Mucosa of descending colon (tissue), 3 donors: ENCODE results near the gene CAPN8. TPM values are rescaled to one million over a fixed set of nuclear protein-coding genes. Genes with fewer than 3 reads are reported as not detected.

ENCODE experiments used
- ATAC-seq: fragments of 200-7000 bp; cut with Tn5 transposase; one replicate; pipeline ENCODE4 v1.9.1; 2020; ENCODE audit warnings: mild to moderate bottlenecking, moderate library complexity
- DNase-seq, 3 donors: peaks; one replicate each; pipeline ENCODE4 v3.0.0-alpha.2; 2020
- H3K36me3 ChIP-seq: fragments of 200-600 bp; one replicate; pipeline ENCODE4 v1.8.0; 2021; ENCODE audit warnings: low read depth, mild to moderate bottlenecking
- H3K4me1 ChIP-seq: fragments of 200-600 bp; one replicate; pipeline ENCODE4 v1.8.0; 2021; ENCODE audit warnings: low read depth, mild to moderate bottlenecking
- H3K4me3 ChIP-seq: fragments of 200-600 bp; one replicate; pipeline ENCODE4 v1.8.0; 2021; ENCODE audit warnings: mild to moderate bottlenecking
- H3K9me3 ChIP-seq: fragments of 200-600 bp; one replicate; pipeline ENCODE4 v1.8.0; 2021; ENCODE audit warnings: mild to moderate bottlenecking
- CTCF ChIP-seq: fragments of 200-600 bp; IDR thresholded peaks from one replicate; pipeline ENCODE4 v1.8.0; 2022; ENCODE audit warnings: antibody characterized with exemption, mild to moderate bottlenecking
- intact Hi-C, 2 donors: fragments of 100-400 bp; cut with DNase I in 1 of 2; cut with micrococcal nuclease in 1 of 2; formaldehyde crosslinking; loops; one replicate each; pipeline versions ENCODE4 v1.11.0 to v1.11.1; 2022; cut with DNase I, micrococcal nuclease
- total RNA-seq, 3 donors: library from RNA; stranded (reverse); fragmentation: NEBNext Ultra II Directional in 2 of 3; extraction: Animal tissue kit (Norgen Biotek cat#: 25700) in 2 of 3; gene quantifications; one replicate each; pipeline versions ENCODE4 v1.2.1 to v1.2.4, GENCODE V29; 2021 to 2023
- donor health status: DM: no; HTN: no; CAD: no; lungs with moderate emphysema.
- donor health status: DM: no; HTN: no; CAD: no.
- donor health status: DM: no; HTN: yes; CAD: no.

CAPN8 gene
- total RNA-seq, 3 donors from 2014 or later: 31.1 to 88.6 (median 59.0) TPM

GRCh38 chr1:223609977-223610376 lies 55.5 kb downstream of the CAPN8 start:
- H3K4me3 ChIP-seq: no peak overlapping the region
- DNase-seq: no peak
- intact Hi-C loops: no loop called here

GRCh38 chr1:223609066-223609465 lies 56.4 kb downstream of the CAPN8 start:
- Histone ChIP-seq H3K36me3 (no peaks in the 10 kb centered on the region), H3K4me3 (no peak overlapping the region), H3K4me1 (no peaks in the 10 kb centered on the region), H3K9me3 (no peaks in the 10 kb centered on the region)
- TF ChIP-seq CTCF: no peak
- ATAC-seq (no peak), DNase-seq (no peak)
- intact Hi-C loops: no loop called here

More at GRCh38 chr1:223609977-223610376, 55.5 kb downstream of the CAPN8 start:
- no peak for TF ChIP-seq CTCF
- no peaks in the 10 kb centered on the region for H3K4me1 ChIP-seq
- ATAC-seq: no peak
- H3K36me3 ChIP-seq: no peaks in the 10 kb centered on the region
- H3K9me3 ChIP-seq: no peaks in the 10 kb centered on the region

GRCh38 chr1:223558512-223558911 lies 107.0 kb downstream of the CAPN8 start:
- ATAC-seq (no peak), DNase-seq (no peak)
- intact Hi-C loops: no loop called here
- Histone ChIP-seq H3K4me1 (no peaks in the 10 kb centered on the region), H3K36me3 (no peaks in the 10 kb centered on the region), H3K4me3 (no peak overlapping the region), H3K9me3 (no peaks in the 10 kb centered on the region)
- TF ChIP-seq CTCF: no peak

GRCh38 chr1:223557130-223557475 lies 108.4 kb downstream of the CAPN8 start:
- TF ChIP-seq CTCF: no peak
- intact Hi-C loops: no loop called here
- no peak overlapping the region for H3K4me3 ChIP-seq
- no peaks in the 10 kb centered on the region for H3K36me3 ChIP-seq
- DNase-seq (no peak), ATAC-seq (peak; percentile 36)
- H3K9me3 ChIP-seq: no peaks in the 10 kb centered on the region
- H3K4me1 ChIP-seq: no peaks in the 10 kb centered on the region

GRCh38 chr1:223556414-223557129 lies 108.9 kb downstream of the CAPN8 start:
- DNase-seq: peak; percentile 58 to 85 (median 80)
- peak; percentile 94 for ATAC-seq

More at GRCh38 chr1:223556414-223557129, 108.9 kb downstream of the CAPN8 start:
- no peaks in the 10 kb centered on the region for H3K4me1 ChIP-seq
- intact Hi-C loops: no loop called here
- no peak overlapping the region for H3K4me3 ChIP-seq
- no peaks in the 10 kb centered on the region for H3K36me3 ChIP-seq
- peak; percentile 60 for TF ChIP-seq CTCF
- H3K9me3 ChIP-seq: no peaks in the 10 kb centered on the region
